Sigmoid colon (tissue), 7 donors: ENCODE measurements around the gene C21orf91. TPM values are rescaled to one million over a fixed set of nuclear protein-coding genes. Genes with fewer than 3 reads are reported as not detected.

Experiments
- DNase-seq: peaks from one replicate; pipeline ENCODE4 v3.0.0-alpha.2; 2019
- H3K27ac ChIP-seq, 4 donors: fragments of 200-600 bp; sonication (generic); one replicate each; pipeline ENCODE4 v1.5.1; 2016 to 2019; ENCODE audit warnings: mild to moderate bottlenecking in 1 of 4
- H3K27me3 ChIP-seq, 3 donors: fragments of 200-600 bp; sonication (generic); one replicate each; pipeline ENCODE4 v1.5.1; 2019; ENCODE audit warnings: mild to moderate bottlenecking in 1 of 3
- H3K36me3 ChIP-seq, 4 donors: fragments of 200-600 bp; sonication (generic); one replicate each; pipeline ENCODE4 v1.5.1; 2016 to 2019
- H3K4me1 ChIP-seq, 4 donors: fragments of 200-600 bp; sonication (generic); one replicate each; pipeline ENCODE4 v1.5.1; 2017 to 2019
- H3K4me3 ChIP-seq, 4 donors: fragments of 200-600 bp; sonication (generic); one replicate each; pipeline ENCODE4 v1.5.1; 2017 to 2019; ENCODE audit warnings: mild to moderate bottlenecking in 2 of 4, moderate library complexity in 1 of 4
- H3K9me3 ChIP-seq, 4 donors: fragments of 200-600 bp in 3 of 4; sonication (generic) in 3 of 4; one replicate each; pipeline versions ENCODE4 v1.5.1 to v1.6.1; 2013 to 2019
- EP300 ChIP-seq, 4 donors: sonication (generic); formaldehyde crosslinking; IDR thresholded peaks; one replicate each; pipeline ENCODE4 v1.6.1; 2017; ENCODE audit warnings: antibody characterized with exemption in 4 of 4
- POLR2A ChIP-seq, 2 donors: fragments of 450-650 bp; IDR thresholded peaks; one replicate each; pipeline ENCODE4 v1.6.1; 2016; ENCODE audit warnings: antibody characterized with exemption in 2 of 2, mild to moderate bottlenecking in 2 of 2, moderate library complexity in 2 of 2
- POLR2AphosphoS5 ChIP-seq, 4 donors: sonication (generic); formaldehyde crosslinking; IDR thresholded peaks; one replicate each; pipeline ENCODE4 v1.6.1; 2017; ENCODE audit warnings: antibody characterized with exemption in 4 of 4
- WGBS, 2 donors: extraction: QIAGEN DNeasy Blood & Tissue Kit; methylation state at CpG; one replicate each; pipeline ENCODE4 v1.1.7; 2013; 5-methylcytosine and 5-hydroxymethylcytosine counted together
- intact Hi-C: fragments of 100-400 bp; cut with DNase I; formaldehyde crosslinking; loops from one replicate; pipeline ENCODE4 v1.15.1; 2023
- polyA plus RNA-seq, 3 donors: library from polyadenylated mRNA; stranded (reverse); fragments of 200-250 nt; gene quantifications; one replicate each; pipeline ENCODE4 v1.2.3, GENCODE V29; 2013
- total RNA-seq, 4 donors: library from RNA; depleted of rRNA; stranded (reverse); fragments of >200 nt; gene quantifications; one replicate each; pipeline ENCODE4 v1.1.0, GENCODE V29; 2016
- TF ChIP-seq, protein P1 (sequence below), 4 experiments: fragments of 450-650 bp in 3 of 4; fragments of 200-600 bp in 1 of 4; IDR thresholded peaks; one replicate each; pipeline ENCODE4 v1.5.1; 2016 to 2019; ENCODE audit warnings: antibody characterized with exemption in 4 of 4, mild to moderate bottlenecking in 3 of 4, moderate library complexity in 2 of 4
- donor health status: healthy with polysubstance abuse.
- donor health status: Bipolar disorder and iron deficiency.
- donor health status: healthy.

Gene C21orf91
- total and polyA plus RNA-seq, 7 donors = 2.4 to 12.8 (median 6.4) TPM

DNA sequence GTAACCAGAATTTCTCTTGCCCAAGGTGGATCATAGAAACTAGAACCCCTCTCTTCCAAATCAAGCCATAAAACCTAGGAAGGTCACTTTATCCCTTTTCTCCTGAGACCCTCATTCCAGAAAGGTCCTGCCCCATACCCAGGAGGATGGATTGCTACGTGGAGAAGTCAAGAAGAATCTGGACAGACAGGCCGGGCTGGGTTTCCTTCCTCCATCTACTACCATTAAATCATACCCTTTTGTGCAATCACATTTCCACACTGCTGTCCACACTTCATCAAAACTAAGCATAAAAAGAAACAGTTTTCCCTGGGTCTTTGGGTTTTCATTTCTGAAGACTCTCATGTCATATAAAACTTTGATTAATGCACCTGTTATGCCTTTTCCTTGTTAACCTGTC lies 65.4 kb downstream of the C21orf91 start:
- Histone ChIP-seq H3K4me1 (no peaks in the 10 kb centered on the region), H3K27me3 (no peaks in the 10 kb centered on the region), H3K4me3 (no peak overlapping the region), H3K9me3 (no peaks in the 10 kb centered on the region), H3K36me3 (no peaks in the 10 kb centered on the region), H3K27ac (no peak overlapping the region)
- DNase-seq = no peak
- intact Hi-C loops = no loop called here
- WGBS, 2 donors = 59 to 67% methylated on average over 2 of the region's 2 CpGs
- TF ChIP-seq EP300 (IDR thresholded peaks at IDR 0.05) = no peak
- TF ChIP-seq POLR2AphosphoS5 (IDR thresholded peaks at IDR 0.05) = no peak
- TF ChIP-seq, protein P1, sequence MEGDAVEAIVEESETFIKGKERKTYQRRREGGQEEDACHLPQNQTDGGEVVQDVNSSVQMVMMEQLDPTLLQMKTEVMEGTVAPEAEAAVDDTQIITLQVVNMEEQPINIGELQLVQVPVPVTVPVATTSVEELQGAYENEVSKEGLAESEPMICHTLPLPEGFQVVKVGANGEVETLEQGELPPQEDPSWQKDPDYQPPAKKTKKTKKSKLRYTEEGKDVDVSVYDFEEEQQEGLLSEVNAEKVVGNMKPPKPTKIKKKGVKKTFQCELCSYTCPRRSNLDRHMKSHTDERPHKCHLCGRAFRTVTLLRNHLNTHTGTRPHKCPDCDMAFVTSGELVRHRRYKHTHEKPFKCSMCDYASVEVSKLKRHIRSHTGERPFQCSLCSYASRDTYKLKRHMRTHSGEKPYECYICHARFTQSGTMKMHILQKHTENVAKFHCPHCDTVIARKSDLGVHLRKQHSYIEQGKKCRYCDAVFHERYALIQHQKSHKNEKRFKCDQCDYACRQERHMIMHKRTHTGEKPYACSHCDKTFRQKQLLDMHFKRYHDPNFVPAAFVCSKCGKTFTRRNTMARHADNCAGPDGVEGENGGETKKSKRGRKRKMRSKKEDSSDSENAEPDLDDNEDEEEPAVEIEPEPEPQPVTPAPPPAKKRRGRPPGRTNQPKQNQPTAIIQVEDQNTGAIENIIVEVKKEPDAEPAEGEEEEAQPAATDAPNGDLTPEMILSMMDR (IDR thresholded peaks at IDR 0.05) = no peak

DNA sequence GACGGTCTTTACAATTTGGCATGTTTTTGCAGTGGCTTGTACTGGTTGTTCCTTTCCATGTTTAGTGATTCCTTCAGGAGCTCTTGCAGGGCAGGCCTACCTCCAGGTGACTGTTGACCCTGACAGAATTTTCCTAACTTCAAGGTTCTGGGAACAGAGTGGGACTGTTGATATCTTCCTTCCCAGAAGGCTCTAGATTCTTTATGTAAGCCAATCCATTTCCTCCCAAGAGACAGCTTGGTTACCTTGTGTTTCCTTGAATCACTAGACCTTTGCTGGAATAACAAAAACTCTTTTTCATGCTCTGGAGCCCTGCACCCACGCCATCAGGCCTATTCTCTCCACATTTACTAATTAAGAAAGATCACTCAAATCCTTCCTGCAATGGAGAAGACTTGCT lies 67.0 kb downstream of the C21orf91 start:
- WGBS, 2 donors = 80 to 81% methylated on average over 2 of the region's 2 CpGs

DNA sequence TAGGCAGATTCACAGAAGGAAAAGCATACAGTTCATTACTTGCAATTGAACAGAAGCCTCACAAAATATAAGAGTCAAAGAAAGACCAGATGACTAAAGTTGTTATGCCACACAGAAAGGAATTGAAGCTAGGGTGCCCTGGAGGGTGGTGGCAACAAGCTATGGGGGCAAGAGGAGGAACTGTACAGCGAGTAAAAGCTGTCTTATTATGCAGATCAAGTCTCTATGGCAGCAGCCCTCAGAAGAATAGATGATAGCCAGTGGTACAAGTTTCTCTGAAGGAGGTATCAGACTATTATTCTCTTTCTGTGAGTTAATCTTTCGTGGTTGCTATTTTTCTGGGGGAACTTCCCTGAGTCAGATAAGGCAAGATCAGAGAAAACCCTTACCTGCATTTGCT lies 72.2 kb downstream of the C21orf91 start:
- TF ChIP-seq POLR2AphosphoS5 (IDR thresholded peaks at IDR 0.05) (no peak), EP300 (IDR thresholded peaks at IDR 0.05) (no peak), POLR2A (IDR thresholded peaks at IDR 0.05) (no peak)
- TF ChIP-seq, protein P1 (IDR thresholded peaks at IDR 0.05) = no peak
- Histone ChIP-seq H3K27ac (no peak overlapping the region), H3K4me3 (no peak overlapping the region), H3K36me3 (no peaks in the 10 kb centered on the region), H3K4me1 (no peaks in the 10 kb centered on the region), H3K27me3 (no peaks in the 10 kb centered on the region), H3K9me3 (no peaks in the 10 kb centered on the region)
- intact Hi-C loops = no loop called here
- 51 to 72% methylated on average over 2 of the region's 2 CpGs for WGBS, 2 donors
- no peak for DNase-seq

More for the DNA sequence above, 67.0 kb downstream of the C21orf91 start:
- Histone ChIP-seq H3K27me3 (no peaks in the 10 kb centered on the region), H3K9me3 (no peaks in the 10 kb centered on the region), H3K4me3 (no peak overlapping the region), H3K4me1 (no peaks in the 10 kb centered on the region), H3K27ac (no peak overlapping the region), H3K36me3 (no peaks in the 10 kb centered on the region)
- no peak for DNase-seq
- TF ChIP-seq POLR2AphosphoS5 (IDR thresholded peaks at IDR 0.05) (no peak), EP300 (IDR thresholded peaks at IDR 0.05) (no peak), POLR2A (IDR thresholded peaks at IDR 0.05) (no peak)
- TF ChIP-seq, protein P1 (IDR thresholded peaks at IDR 0.05) = no peak
- intact Hi-C loops = no loop called here

DNA sequence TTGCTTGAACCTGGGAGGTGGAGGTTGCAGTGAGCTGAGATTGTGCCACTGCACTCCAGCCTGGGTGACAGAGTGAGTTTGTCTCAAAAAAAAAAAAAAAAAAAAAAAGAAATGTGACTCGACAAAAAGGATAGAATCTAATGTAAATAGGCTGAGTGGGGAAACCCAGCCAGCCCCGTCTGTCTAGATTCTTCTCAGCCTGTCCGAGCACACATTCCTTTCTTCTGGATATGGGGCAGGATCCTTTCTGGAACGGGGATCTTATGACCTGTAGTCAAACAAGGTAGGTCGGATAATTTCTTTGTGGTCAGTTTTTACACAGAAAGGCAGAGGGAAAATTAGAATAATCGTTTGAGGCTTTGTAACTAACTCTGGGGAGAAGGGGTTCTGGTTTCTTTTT lies 74.1 kb downstream of the C21orf91 start:
- intact Hi-C loops = no loop called here
- TF ChIP-seq POLR2A (IDR thresholded peaks at IDR 0.05) (no peak), POLR2AphosphoS5 (IDR thresholded peaks at IDR 0.05) (no peak), EP300 (IDR thresholded peaks at IDR 0.05) (no peak)
- TF ChIP-seq, protein P1 (IDR thresholded peaks at IDR 0.05) = no peak
- 89 to 90% methylated on average over 6 of the region's 6 CpGs for WGBS, 2 donors

DNA sequence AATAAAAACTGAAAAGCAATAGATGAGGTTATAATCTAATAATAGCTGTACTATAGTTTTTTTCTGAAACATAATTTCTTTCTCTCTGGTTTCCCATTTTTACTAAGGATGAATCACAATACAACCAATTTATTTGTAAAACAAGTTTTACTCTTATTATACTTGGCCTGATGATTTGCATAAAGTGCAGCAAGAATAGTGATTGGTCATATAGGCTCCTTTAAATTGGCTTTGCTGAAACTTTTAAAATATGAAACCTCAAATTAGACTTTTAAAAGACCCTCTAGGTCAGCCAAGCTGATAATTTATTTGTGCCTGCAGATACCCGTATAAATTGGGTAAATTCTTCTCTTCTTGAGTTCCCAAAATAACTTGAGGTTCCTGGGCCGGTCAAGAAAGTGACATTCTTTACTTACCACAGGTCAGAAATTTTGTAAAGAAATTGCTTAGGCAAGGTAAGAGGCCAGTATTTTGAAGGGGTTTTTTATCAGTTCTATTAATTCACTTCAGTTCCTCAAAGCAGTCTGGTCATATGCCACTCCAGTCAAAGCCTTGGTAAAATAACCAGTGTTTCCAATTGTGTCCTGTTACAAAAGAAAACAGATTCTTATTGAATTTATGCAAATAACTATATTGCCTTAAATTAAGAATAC lies 76.1 kb downstream of the C21orf91 start:
- intact Hi-C loops = no loop called here
- Histone ChIP-seq H3K9me3 (no peaks in the 10 kb centered on the region), H3K4me1 (no peaks in the 10 kb centered on the region), H3K4me3 (no peak overlapping the region), H3K36me3 (no peaks in the 10 kb centered on the region), H3K27me3 (no peaks in the 10 kb centered on the region), H3K27ac (no peak overlapping the region)
- WGBS, 2 donors = 64 to 89% methylated on average over 2 of the region's 2 CpGs
- DNase-seq = no peak
- TF ChIP-seq POLR2A (IDR thresholded peaks at IDR 0.05) (no peak), EP300 (IDR thresholded peaks at IDR 0.05) (no peak), POLR2AphosphoS5 (IDR thresholded peaks at IDR 0.05) (no peak)
- TF ChIP-seq, protein P1 (IDR thresholded peaks at IDR 0.05) = no peak

More for the DNA sequence above, 74.1 kb downstream of the C21orf91 start:
- Histone ChIP-seq H3K4me1 (no peaks in the 10 kb centered on the region), H3K4me3 (no peak overlapping the region), H3K27ac (no peak overlapping the region), H3K36me3 (no peaks in the 10 kb centered on the region), H3K9me3 (no peaks in the 10 kb centered on the region), H3K27me3 (no peaks in the 10 kb centered on the region)
- DNase-seq = no peak
